HG03159 (cell line): ENCODE results near the gene MYLIP.

Source experiments
- ATAC-seq: cut with Tn5 transposase; IDR thresholded peaks from one replicate; pipeline ENCODE4 v1.9.1; 2021; ENCODE audit warnings: mild to moderate bottlenecking, moderate library complexity; ENCODE audit not compliant: unreplicated experiment

The MYLIP gene

DNA sequence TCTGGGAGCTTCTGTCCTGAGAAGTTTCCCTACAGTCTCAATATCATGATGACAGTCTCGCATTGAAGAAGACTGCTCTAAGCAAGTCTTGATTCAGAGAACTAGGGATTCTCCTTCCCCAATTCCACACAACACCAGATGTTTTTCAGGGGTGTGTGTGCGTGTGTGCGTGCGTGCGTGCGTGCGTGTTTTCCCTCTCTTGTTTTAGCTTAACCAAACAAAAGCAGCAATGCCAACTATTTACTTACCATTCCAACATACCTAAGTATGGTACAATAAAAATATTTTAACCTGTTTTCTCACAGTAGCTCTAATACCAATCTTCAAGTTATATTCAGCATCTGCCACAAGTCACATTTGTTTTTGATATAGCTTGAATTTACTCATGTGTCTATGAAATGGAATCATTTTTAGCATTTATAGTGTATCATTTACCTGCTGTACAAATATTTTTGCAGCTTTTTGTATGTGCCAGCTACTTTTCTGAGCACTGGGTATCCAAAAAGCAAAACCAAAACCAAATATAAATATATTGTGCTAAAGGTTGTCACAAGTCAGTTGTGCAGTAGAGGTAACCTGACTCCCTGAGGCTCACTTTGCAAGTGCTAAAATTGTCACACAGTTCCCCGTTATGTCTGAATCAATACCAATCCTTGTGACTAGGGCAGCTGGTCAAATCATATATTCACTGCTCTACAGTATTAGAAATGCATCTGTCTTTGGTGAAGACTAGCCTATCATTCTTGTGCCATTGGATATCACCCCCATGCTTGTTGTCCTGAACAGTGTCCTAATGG is 21.7 kb upstream of the MYLIP start:
- no peak for ATAC-seq

DNA sequence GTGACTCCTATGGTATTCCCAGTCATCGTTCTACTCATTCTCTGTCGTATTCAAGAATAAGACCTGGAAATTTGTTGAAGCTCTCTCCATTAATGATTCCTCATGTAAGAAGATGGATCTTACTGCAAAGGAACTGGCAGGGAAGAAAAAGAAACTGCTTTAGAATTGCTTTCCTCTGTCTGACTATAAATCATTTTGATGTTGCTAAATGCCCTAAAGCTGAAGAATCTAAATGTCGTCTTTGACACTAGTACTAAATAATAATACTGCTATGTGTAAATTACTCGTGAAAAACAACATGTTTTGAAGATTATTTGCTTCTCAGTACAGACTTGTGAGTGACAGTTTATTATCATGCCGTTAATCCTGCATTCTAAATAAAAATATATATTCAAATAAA is 20.5 kb upstream of the MYLIP start:
- no peak for ATAC-seq

DNA sequence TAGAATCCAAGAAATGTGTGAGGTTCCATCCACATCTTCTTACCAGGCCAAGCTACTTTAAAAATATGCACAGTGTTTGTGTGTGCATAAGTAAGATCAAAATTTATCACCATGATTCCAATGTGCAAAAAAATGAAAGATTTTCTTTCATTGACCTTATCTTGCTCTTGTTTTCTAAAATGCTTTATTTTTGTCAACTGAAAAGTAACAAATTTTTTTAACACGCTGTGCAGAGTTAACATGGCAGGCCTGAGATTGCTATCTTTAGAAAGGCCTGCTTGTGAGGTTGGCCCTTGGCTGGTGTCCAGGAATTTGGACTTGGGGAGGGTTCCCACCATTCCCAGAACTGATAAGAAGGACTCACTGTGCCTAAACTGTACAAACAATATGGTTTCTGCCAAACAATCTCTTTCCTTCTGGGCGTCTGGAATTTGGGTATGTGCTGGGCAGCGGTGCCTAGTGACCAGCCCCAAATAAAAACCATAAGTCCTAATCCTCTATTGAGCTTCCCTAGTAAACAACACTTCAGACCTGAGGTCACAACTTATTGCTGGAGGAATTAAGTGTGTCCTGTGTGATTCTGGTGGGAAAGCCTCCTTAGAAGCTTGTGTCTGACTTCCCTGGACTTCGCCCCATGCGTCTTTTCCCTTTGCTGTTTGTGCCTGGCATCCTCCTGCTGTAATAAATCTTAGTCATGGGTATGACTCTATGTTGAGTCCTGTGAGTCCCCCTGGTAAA is 19.8 kb upstream of the MYLIP start:
- no peak for ATAC-seq

DNA sequence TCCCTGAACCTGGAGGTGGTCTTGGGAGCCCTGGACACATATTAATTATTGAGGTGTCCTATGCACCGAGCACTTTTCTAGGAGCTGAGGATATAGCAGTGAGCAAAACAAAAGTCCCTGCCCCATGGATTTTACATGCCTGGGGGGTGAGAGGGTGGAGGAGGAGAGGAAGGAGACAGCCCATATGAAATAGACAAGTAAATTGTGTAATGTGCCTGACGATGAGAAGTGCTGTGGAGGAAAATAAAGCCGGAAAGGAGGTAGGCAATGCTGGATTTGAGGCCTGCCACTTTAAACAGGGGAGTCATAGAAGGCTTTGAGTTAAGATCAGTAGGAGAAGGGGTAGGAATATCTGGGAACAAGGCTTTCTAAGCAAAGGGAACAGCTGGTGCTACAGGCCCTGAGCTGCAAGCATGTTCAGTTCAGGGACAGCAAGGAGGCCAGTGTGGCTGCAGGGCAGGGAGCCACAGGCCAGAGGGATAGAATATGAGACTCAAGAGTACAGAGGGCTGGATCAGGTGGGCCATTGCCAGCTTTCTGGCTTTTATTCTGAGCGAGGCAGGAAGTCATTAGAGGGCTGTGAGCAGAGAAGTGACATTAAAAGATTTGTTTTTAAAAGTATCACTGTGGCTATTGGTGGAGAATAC is 19.1 kb upstream of the MYLIP start:
- no peak for ATAC-seq

DNA sequence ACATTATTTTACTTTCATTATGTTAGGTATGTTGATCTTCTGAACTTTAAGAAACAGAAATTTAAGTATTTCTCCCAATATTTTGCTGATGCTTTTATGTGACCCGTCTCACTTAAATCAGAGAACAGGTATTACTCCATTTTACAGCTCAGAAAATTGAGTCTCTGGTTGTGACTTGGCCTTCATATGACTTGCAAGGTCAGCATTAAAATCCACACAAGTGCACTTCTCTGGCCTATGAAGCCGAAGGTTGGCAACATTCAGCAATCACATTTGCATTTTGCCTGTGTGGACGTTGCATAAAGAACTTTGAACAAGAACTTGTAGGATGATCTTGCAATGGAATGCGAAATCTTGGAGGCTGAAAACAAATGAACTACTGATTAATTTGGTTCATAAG is 10.1 kb upstream of the MYLIP start:
- ATAC-seq: no peak

DNA sequence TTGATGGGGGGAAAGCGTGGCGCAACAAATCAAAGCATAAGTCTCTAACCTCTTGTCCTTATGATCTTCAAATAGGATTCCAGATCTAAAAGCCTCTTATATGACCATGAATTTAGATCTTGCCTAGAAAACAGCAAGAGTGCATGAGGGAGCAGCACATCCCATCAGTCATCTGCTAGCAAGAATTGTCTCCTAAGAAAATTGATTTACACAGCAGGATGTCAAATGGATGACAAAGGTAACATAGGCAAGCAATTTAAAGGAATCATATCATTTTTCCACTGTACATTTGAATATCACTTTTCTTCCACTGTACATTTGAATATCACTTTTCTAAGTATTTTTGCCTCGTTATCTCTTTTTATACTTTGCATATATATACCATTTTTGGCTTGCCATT is 7.5 kb upstream of the MYLIP start:
- ATAC-seq: no peak

DNA sequence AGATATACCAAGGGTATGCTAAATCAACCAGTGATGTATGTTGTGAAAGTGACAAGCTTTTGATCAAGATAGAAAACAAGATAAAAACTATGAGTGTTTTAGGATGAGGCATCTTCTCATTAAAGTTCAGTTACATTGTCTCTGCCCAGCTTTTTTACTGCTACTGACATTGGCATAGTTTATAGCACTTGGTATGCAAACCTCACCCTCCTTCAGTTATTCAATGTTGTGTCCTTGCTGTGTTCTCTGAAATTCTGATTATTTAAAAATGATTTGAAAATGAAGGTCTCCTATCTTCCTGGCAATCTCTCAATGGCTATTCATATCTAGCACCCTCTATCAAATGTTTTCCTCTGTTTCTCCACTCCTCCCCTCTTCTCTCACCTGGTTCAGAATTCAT is 6.7 kb upstream of the MYLIP start:
- ATAC-seq: no peak

DNA sequence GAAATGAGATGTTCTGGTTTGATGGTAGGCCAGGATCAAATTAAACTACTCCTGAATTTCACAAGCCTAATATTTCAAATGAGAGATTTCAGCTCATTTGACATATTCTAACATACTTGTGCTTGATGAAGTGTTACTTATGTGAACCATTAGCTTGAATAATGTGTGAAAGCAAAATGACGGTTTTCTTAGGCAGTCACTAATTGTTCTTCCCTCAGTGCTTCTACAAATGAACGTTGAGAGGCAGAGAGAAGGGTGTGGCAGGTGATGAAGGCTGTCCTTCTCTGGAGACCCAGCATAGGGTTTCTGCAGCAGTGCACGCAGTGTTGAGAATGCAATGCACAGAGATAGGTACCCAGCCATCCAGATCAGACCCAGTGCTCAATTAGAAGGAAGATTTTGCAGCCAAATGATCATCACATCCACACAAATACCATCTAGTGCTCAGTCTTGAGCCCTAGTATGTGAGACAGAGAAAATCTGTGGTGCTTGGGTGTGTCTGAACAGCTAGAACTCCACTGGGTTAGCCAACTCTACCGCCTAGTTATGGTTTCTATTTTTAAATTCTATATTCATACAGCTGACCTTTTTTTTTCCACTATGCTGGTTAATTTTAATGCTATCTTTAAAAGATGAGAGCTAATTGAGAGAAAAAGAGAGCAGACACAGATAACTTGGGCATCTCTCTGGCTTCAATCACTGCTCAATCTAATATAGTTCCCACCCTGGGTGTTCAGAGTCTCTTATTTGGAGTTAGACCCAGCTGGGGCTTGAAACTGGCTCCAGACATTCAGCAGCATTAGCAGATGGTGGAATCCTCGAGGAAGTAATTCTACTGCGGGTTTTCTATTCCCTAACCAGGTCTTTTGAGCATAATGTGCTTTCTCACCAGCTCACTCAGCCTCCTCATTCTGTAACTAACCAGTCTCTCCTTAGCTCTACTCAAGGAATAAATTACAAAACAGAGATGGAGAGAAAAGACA is 4.4 kb upstream of the MYLIP start:
- ATAC-seq: no peak

DNA sequence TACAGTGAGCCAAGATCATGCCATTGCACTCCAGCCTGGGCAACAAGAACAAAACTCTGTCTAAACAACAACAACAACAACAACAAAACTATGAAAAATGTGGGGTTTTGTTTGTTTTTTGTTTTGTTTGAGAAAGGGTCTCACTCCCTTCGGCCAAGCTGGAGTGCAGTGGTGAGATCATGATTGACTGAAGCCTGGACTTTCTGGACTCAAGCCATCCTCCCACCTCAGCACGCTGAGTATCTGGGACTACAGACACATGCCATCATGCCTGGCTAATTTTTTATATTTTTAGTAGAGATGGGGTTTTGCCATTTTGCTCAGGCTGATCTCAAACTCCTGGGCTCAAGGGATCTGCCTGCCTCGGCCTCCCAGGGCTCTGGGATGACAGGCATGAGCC is 2.8 kb upstream of the MYLIP start:
- no peak for ATAC-seq

DNA sequence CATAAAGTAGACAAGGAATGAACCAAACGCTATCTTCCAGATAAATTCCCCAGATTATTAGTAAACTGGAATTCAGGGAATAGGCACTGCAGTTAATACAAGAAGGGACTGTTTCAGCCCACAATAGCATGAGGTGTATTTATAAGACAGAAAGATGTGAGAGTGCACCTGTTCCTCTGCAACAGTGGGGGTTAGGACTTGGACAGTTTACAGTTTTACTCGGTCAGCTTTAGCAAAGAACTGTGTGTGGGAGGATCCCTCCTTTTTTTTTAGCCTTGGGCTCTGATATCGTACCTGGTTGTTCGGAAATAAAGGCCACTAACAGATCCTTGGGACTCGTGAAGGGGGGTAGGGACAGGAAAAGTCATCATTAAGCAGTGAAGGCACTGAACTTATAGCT is 2.0 kb upstream of the MYLIP start:
- ATAC-seq: no peak

DNA sequence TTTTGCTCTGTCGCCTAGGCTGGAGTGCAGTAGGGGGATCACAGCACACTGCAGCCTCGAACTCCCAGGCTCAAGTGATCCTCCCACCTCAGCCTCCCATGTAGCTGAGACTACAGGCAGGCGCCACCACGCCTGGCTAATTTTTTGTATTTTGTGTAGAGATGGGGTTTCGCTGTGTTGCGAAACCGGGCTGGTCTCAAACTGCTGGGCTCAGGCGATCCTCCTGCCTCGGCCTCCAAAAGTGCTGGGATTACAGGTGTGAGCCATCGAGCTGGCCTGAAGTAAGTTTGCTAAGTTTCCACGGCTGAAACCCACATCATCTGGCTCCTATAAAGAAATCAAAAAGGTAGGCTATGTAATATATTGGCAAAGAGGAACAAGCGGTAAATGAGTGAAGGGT is 1.4 kb upstream of the MYLIP start:
- no peak for ATAC-seq

DNA sequence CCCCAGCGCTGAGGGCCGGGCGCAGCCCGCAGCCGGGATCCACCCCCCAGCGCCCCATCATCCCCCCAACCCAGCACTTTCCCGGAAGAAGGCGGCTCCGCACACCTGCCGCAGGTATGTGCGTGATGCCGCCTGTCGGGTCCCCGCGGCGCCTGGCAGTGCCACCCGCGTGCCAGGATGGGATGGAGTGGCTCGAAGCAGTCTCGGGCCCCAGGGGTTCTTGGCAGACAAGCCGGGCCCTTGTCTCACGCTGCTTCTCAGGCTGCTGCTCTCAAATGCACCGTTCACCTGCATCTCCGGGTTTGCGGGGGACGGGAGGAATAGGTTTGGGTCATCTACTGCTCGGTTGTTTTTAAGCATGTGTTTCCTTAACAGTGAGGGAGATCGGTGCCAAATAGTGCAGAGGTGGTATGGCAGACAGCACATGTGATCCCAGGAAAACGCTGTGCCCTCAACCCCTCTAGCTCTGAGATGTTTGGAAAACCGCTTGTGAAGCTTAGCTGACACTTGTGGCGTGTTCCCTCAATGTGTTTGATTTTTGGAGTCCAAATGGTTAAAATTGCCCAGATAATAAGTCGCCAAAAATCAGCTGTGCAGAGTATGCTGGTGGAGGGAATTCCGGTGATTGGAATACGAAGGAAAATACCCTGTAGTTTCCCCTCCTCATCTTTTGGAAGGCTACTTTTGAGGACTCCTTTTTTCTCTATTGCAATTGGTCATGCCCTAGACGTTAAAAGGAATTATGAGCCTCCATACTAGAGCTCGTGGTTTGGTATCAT is 926 bp downstream of the MYLIP start:
- peak; percentile 0 for ATAC-seq

DNA sequence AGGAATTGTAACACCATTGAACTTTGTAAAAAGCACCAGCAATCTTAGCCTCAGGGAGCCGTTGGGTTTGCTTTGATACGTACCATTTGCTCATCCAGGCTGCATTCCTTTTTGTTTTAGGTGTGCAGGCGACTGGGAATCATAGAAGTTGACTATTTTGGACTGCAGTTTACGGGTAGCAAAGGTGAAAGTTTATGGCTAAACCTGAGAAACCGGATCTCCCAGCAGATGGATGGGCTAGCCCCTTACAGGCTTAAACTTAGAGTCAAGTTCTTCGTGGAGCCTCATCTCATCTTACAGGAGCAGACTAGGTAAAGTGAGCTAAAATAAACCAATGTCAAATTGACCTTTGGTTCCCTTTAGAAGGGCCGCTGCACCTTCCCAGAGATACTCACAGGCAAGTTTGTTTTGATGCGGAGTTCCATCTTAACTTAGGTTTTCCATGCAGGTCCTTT is 1.6 kb downstream of the MYLIP start:
- no peak for ATAC-seq

DNA sequence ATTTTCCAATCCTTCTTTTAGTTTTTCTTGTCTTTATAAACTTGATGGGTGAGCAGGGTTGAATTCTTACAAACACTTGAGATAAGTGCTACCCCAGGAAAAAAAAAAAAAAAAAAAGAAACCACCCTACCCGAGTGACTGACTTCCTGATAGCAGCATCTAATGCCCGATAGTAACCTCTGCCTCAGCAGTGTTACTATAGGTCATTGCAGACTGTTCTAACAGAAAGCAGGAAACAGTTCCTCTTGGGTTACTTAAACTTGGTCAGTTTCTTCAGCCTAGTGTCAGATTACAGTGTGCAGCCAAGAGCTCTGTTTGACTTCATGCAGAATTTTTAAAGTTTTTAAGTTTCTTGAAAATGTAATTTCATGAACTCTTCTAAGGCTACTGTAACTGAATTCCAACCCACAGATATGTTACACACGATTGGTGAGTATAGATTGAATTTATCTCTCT is 2.1 kb downstream of the MYLIP start:
- peak; percentile 68 for ATAC-seq

DNA sequence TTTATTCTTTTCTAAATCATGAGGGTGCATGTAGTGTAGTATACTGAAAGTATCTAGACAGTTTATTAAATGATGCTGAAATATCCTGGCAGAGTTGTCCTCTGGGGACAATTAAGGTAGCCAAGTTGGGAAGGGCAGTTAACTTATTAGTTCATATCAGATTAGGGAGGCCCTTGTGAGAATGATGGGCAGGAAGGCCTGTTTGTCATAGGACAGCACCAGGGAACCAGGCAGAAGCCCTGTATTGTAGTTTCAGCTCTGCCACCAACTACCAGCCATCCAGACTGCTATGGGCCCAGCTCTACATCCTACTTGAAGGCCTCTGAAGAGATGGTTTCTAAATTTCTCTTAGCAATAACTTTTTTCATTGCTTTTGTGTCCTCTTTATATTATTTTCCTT is 4.0 kb downstream of the MYLIP start:
- ATAC-seq: no peak

DNA sequence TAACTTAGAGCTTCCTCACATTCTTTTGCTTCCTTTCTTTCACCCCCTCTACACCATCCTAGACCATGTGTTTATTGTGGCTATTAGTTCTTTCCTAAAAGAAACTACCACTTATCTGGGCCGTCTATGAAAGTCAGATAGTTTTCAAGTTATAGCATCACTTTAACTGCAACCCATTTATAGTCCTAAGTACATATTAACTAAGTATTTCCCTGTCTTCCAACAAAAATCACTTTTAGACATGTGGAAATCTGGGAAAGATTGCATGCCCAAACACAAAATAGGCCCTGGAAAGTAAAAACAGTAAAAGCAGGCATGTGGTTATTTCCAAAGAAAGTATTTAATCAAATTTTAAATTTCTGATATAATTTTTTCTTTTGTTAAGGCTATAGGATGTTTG is 5.5 kb downstream of the MYLIP start:
- ATAC-seq: no peak

DNA sequence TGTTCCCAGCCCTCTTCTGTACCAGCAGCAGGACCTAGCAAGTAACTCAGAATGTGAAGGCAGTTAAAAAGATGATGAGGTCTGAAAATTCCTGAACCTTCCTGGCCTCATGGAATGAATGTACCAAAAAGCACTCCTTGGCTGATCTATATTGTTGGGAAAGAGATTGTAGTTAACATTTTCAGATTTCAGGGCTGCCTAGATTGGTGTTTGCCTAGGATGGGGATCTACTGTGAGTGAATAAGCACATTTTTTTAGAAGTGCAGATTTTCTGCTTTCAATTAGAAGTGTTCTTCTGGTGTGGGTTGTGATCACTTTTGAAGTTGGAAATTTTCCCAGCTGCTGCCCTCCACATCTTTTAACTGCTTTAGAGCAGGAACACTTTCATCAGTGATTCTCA is 6.2 kb downstream of the MYLIP start:
- no peak for ATAC-seq

DNA sequence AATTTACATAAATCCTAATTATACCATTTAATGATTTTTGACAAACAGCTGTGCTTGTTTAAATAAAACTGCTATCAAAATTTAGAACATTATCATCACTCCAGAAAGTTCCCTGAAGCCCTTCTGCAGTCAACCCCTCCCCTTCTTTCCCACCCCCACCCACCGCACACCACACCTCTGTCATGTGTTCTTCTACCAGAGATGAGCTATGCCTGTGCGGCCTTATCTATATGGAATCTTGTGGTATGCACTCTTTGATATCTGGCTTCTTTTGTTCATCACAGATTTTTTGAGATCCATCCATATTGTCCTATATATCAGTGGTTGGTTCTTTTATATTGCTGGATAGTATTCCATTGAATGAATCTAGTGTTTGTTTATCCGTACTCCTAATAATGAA is 7.2 kb downstream of the MYLIP start:
- ATAC-seq: no peak

DNA sequence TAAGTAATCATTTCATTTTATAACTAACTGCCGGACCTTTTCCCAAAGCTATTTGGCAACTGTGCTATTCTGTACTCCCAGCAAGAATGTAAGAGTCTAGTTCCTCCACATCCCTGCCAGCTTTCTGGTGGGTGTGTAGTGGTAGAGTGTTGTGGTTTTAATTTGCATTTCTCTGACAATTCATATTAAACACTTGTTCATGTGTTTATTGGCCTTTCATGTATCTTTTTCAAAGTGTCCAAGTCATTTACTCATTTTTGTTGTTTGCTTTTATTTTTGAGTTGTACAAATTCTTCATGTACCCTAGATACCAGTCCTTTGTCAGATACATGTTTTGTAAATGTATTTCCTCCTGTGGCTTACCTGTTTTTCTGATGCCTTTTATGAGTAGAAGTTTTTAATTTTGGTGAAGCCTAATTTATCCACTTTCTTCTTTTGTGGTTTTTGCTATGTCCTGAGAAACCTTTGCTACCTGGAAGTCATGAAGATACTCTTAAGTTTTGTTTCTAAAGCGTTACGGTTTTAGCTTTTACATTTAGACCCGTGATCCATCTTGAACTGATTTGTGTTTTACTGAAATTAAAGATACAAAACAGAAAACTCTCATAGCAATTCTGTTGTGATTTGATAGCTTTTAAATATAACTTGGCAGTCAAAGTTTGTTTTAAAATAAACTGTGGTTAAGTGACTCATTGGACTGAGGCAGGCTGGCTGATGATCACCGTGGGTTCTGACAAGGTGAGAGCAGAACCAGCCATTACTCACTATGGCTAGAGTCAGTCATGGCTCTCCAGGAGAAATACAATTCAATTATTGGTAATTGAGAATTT is 8.0 kb downstream of the MYLIP start:
- ATAC-seq: no peak
